Right lung (tissue), 5 donors: Measurements from ENCODE around the gene ZNF200. TPM values are rescaled to one million over a fixed set of nuclear protein-coding genes. Genes with fewer than 3 reads are reported as not detected.

Source experiments
- DNase-seq, 2 donors: peaks; one replicate each; pipeline ENCODE4 v3.0.0-alpha.2; 2013
- polyA plus RNA-seq, 5 donors: library from polyadenylated mRNA; unstranded; fragments of 120-200 nt; gene quantifications; one replicate each; pipeline versions ENCODE4 v1.2.1 to v1.2.3, GENCODE V29; 2013; ENCODE audit warnings: inconsistent platforms in 1 of 5, low replicate concordance in 1 of 5; ENCODE audit not compliant: insufficient read length in 5 of 5, insufficient read depth in 1 of 5

ZNF200 gene
- polyA plus RNA-seq, 5 donors: 11.3 to 15.4 (median 13.7) TPM

- DNase-seq: no peak
Measured at GRCh38 chr16:3256866-3257465, 22.0 kb upstream of the ZNF200 start.

GRCh38 chr16:3256146-3256865 is 21.3 kb upstream of the ZNF200 start, which contains the start of gene MEFV:
TSS of gene MEFV (minus strand) at chr16:3256633. CDS start at chr16:3256587, 46 bp downstream.
- no peak for DNase-seq

- DNase-seq: no peak
Measured at GRCh38 chr16:3254309-3254708, 19.4 kb upstream of the ZNF200 start.

DNA sequence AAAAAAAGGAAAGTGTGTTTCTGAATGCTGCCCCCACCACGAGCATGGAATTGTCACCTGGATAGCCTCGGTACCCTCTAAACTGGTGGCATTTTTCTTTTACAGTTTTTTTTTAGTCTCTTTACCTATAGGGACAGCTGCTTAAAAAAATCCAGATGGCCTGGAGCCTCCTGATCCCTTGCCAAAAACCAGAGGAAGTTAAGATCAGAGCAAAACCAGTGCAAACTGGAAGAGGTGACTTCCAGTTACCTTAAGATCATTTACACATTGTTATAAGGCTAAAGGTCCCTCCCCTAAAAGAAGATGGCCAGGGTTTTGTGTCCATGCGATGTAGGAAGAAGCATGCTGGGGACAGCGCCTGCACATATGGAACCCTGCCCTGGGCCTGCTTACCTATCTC is 18.0 kb upstream of the ZNF200 start:
- DNase-seq: no peak

DNA sequence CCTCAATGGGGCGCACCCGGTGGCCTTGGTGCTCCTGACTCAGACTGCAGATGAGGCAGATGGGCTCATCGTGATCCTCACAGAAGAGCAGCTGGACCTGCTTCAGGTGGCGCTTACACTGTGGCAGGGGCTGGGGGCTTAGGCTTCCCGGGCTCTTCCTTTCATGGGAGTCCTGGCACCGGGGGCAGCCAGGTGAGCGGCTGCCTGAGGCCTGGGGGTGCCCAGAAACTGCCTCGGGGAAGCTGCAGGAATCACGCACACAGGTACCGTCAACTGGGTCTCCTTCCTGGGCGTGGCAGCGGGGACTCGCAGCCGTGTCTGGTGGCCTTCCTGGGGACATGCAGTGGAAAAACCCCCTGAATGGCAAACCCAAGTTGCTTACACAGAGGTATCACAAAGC is 14.5 kb upstream of the ZNF200 start:
- DNase-seq: no peak

DNA sequence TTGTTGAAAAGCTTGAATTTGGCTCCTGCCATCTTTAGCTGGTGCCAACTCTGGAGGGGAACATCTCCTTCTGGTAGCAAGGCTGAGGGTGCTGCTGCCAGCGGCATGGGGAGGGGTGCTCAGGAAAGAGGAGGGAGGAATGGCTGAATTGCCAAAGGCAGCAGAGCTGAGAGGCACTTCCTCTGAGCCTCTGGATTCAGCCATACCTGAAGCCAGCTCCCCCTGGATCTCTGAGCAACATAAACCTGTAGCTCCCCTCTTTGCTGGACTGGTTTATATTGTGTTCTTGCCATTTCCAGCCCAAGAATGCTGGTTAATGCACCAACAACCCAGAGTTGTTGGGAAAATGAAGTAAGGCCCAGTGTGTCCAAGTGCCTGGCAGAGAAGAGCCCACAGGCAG is 14.1 kb upstream of the ZNF200 start:
- no peak for DNase-seq

- DNase-seq: no peak
Measured at GRCh38 chr16:3248596-3248995, 13.6 kb upstream of the ZNF200 start.

DNA sequence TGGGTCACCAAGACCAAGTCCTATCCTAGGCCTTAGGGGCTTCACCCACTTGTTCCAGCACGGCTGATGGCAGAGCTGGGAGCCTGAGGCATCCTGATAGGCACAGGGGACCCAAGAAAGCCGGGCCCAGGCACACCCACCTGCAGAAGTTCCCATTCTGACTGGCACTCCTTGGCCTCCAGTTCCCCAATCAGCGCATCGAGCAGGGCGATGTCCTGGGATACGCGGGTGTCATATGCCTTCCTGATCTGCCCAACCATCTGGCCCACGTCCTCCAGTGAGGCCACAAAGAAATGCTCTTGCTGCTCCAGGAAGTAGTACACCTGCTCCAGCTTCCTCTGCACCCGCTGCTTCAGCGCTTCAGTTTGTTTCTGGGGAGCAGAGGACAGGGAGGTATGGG is 11.9 kb upstream of the ZNF200 start:
- DNase-seq: no peak

DNA sequence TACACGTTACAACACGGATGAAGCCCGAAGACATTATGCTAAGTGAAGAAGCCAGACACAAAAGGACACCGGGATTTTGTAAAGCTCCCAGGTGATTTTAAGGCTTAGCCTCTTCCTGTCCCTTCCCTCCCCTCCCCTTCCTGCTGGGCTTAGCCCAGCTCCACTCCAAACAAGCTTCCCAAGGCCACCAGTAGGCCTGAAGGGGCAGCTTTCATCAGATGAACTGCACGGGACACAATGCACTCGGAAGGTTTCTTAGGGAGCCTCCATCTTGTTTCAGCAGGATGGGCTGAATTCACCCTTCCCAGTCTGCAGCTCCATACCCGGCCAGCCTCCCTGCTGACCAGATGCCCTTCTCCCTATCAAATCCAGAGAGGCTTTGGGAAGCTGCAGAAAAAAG is 11.0 kb upstream of the ZNF200 start:
- no peak for DNase-seq

GRCh38 chr16:3243882-3244281 is 8.9 kb upstream of the ZNF200 start:
- DNase-seq: no peak

DNA sequence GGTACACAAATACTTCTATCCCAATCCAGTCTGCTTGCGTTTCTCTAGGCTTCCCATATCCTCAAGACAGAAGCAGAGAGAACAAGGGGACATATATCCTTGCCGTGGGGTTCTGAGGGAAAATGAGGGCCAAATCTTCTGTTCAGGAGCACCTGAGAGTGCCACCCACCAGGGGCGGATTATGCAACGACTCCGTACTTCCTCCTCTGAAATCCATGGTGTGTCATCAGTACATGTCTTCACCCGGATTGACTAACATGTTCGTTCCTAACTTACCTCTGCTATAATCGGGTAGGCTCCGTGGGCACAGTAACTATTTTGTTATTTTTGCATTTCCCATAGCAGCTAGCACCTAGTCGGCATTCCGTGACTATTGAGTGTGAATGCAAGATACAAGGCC is 7.8 kb upstream of the ZNF200 start:
- DNase-seq: no peak

GRCh38 chr16:3241761-3242160 is 6.8 kb upstream of the ZNF200 start:
- no peak for DNase-seq

DNA sequence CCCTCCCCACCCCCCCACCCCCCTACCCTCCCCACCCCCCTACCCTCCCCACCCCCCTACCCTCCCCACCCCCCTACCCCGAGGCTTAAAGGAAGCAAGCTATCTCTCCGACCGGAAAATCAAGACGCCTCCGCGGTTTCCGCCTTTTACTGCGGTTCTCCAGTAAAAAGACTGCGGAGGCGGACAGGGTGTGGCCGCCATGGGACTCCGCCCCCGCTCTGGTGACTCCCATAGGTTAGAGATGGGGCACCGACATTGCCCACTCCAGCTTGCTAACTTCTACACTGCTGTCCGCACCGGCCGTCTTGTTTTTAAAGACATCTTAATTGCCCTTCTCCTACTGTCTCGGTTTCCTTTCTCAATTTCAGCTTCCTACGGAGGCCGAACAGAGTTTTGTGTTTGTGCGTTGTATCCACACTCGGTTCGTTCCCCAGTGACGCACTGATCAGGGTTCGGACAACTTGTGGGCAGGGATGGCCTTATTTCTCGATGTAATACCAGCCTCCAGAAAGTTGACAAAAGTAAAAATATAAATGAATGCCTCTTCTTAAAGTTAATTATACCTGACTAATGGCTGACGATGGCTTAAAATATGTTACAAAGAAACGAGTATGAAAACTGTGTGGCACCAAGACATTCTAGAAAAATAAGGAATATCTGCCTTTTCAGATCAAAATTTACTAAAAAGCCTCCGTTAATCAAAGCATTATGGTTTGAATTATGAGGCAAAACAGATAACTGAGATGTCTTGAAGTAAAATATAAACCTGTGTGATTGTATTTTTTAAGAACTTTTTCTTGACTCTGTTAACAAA is 1.1 kb upstream of the ZNF200 start:
- no peak for DNase-seq

DNA sequence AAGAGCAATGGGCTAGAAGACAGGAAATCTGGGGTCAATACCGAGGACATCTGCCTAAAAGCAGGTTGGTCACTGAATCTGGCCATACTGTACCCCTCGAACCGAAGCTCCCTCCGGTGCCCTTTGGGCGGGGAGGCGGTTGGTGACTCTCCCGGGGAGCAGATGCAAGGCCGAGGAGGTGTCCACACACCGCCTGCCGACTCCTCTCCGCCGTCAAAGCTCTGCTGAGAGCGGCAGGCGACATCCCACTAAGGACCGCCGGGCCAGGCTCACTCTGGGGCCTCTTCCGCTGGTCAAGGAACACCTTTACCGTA is 458 bp downstream of the ZNF200 start:
- no peak for DNase-seq

GRCh38 chr16:3223913-3224515 is 10.9 kb downstream of the ZNF200 start:
- DNase-seq: no peak

- DNase-seq: no peak
Measured at GRCh38 chr16:3220839-3221238, 14.1 kb downstream of the ZNF200 start.

DNA sequence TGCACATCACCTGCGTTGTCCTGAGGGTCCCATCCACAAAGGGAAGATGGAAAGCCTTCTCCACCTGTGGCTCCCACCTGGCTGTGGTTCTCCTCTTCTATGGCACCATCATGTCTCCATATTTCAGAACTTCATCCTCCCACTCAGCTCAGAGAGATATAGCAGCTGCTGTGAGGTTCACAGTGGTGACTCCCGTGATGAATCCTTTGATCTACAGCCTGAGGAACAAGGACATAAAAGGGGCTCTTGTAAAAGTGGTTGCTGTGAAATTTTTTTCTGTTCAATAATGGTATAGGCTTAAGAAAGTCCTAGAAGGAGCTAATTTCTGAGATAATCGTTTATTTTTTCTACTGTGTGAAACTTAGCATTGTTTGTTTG is 18.7 kb downstream of the ZNF200 start:
- DNase-seq: no peak

- no peak for DNase-seq
Measured at GRCh38 chr16:3215601-3216262, 19.2 kb downstream of the ZNF200 start.

GRCh38 chr16:3214904-3215600 is 19.9 kb downstream of the ZNF200 start:
- no peak for DNase-seq

DNA sequence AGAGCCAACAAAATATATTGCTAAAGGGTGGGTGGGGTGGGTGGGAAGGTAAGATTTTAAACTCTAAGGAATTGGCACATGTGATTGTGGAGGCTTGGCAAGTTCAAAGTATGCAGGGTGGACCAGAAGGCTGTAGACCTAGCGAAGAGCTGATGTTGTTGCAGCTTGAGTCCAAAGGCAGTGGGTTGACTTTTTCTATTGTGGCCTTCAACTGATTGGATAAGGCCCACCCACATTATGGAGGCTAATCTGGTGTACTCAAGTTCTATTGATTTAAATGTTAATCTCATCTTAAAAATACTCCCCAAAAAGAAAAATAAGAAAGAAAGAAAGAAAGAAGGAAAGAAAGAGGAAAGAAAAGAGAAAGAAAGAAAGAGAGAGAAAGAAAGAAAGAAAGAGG is 22.4 kb downstream of the ZNF200 start:
- DNase-seq: no peak

DNA sequence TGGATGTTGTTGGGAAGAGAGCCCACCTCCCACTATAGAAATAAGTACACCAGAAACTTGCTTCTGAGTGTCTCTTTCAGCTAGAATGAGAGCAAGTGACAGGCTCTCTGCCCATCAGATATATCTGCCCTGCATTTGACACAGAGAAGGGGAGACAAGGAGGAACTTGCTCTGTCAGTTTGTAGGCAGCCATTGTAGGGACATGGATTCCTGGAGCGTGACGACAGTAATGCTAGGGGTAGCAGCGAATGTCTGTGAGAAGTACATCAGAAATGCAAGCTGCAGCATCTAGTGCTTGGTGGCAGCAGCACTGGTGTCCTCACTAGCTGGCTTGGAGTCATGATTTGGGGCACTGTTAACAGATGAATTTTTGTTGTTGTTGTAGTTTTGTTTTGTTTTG is 23.0 kb downstream of the ZNF200 start:
- no peak for DNase-seq
